NB4 (cell line): Measurements from ENCODE around the gene SPAG8.

ENCODE experiments used
- MYC ChIP-seq: IDR thresholded peaks from 2 replicates; pipeline ENCODE4 v1.6.1; 2011; ENCODE audit warnings: low read depth, low read length
- POLR2A ChIP-seq: IDR thresholded peaks from 2 replicates; pipeline ENCODE4 v1.6.1; 2011; ENCODE audit warnings: mild to moderate bottlenecking; ENCODE audit not compliant: insufficient read length; ENCODE audit errors: extremely low read depth
- TF ChIP-seq, protein P1 (sequence below): IDR thresholded peaks from one replicate; pipeline ENCODE4 v1.5.1; 2012; ENCODE audit warnings: low read depth, low read length
- TF ChIP-seq, protein P2 (sequence below): IDR thresholded peaks from 2 replicates; pipeline ENCODE4 v1.6.1; 2011; ENCODE audit warnings: low read depth, low read length

DNA sequence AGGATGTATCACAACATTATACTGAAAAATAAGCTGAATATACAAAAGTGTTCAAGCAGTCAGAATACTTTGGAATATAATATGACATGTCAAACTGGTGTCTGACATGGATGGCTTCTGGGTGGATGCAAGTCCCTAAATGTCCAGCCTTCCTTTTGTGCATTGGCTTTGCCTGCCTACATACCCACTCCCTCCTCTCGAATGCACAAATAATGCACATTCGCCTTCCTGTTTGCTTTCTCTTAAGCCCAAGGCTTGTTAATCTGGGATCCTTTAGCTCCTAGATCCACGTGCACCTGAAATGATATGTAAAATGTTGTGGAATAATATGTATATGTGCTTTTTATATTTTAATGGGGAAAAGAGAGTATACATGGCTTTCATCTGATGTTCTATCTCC is 33.6 kb downstream of the SPAG8 start:
- TF ChIP-seq, protein P1, sequence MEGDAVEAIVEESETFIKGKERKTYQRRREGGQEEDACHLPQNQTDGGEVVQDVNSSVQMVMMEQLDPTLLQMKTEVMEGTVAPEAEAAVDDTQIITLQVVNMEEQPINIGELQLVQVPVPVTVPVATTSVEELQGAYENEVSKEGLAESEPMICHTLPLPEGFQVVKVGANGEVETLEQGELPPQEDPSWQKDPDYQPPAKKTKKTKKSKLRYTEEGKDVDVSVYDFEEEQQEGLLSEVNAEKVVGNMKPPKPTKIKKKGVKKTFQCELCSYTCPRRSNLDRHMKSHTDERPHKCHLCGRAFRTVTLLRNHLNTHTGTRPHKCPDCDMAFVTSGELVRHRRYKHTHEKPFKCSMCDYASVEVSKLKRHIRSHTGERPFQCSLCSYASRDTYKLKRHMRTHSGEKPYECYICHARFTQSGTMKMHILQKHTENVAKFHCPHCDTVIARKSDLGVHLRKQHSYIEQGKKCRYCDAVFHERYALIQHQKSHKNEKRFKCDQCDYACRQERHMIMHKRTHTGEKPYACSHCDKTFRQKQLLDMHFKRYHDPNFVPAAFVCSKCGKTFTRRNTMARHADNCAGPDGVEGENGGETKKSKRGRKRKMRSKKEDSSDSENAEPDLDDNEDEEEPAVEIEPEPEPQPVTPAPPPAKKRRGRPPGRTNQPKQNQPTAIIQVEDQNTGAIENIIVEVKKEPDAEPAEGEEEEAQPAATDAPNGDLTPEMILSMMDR = no peak
- TF ChIP-seq POLR2A (no peak), MYC (no peak)
- TF ChIP-seq, protein P2, sequence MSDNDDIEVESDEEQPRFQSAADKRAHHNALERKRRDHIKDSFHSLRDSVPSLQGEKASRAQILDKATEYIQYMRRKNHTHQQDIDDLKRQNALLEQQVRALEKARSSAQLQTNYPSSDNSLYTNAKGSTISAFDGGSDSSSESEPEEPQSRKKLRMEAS = no peak
